Skin of body (tissue), 2 donors: Measurements from ENCODE around the gene EPHA3. TPM values are rescaled to one million over a fixed set of nuclear protein-coding genes. Genes with fewer than 3 reads are reported as not detected.
"Not testable (repeated sequence)": the region's sequence is repeated elsewhere in the genome, so short reads cannot be mapped to it uniquely, and the experiment has no call there.

Experiments
- DNase-seq: peaks from one replicate; lab custom pipeline; 2025; lab: John Stamatoyannopoulos, UW
- total RNA-seq: library from RNA; depleted of rRNA; stranded (reverse); fragments of >200 nt; gene quantifications from one replicate; pipeline ENCODE4 v1.2.3, GENCODE V29; 2014

The EPHA3 gene
- total RNA-seq, 1 donor from 2014 or later, result 11.0 TPM

GRCh38 chr3:89280301-89280700 is 172.9 kb downstream of the EPHA3 start:
- DNase-seq, result no peak

- no peak for DNase-seq
These were observed 173.5 kb downstream of the EPHA3 start for GRCh38 chr3:89280822-89281365.

GRCh38 chr3:89287902-89288508 is 180.6 kb downstream of the EPHA3 start:
- DNase-seq, result no peak

DNA sequence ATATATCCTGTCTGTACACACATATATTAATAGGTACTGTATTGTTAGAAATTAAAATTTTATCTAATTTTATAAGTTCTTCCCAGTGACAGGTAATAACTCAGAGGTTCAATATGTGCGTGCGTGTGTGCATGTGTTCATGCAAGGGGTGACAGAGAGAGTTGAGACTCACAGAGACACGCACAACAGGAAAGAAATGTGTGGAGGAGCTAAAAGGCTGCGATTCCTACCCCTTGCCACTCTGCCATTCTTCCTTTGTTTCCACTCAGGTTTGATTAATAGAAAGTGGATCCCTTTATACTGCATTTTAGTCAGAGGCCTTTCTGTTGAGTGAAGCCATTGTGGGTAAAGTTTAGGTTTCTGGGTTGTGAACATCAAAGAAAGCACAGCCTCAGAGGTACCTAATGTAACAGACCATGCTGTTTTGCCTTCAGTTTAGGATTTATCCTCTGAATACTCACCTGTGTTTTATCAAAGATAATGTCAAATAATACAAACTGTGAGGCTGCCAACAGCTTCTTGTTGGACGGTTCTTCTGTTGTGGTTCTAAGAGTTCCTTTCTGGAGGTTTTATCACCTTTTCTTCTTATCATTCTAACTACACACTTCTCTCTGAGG is 182.3 kb downstream of the EPHA3 start:
- no peak for DNase-seq

GRCh38 chr3:89297199-89297598 is 189.8 kb downstream of the EPHA3 start:
- DNase-seq, result no peak

GRCh38 chr3:89300526-89300925 is 193.1 kb downstream of the EPHA3 start:
- DNase-seq, result no peak

DNA sequence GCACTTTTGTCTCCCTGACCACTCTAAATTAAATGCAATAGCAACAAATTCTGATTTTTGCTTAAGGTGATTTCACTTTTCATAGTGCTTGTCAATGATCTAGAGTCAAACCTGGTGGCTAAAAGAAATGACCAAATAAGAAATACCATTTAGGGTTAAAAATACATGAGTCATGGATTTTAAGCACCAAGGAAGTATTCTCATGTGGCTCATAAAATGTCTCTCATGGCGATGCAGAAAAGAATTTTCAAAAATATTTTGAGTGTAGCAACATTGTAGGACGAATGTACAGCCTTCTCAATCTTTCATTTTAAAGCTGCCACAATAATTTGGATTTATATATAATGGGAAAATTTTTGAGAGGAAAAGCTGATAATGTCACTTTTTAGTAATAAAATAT is 193.6 kb downstream of the EPHA3 start:
- DNase-seq, result no peak

DNA sequence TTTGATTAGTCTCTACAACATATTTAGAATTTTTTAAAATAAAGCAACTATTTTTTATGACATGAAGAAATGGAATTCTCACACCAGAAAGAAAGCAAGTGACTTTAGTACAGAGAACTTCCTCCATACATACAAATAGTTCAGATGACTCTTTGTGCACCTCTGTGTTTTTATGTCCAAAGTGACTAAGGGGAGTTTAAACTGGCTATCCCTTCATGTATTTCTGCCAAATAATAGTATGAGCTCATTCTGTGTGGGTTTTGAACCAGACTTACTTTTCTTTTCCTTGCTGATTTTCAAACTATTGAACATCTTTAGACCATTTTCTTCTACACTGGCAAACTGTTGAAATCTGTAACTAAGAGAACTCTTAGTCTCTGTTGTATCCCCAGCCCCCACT is 196.3 kb downstream of the EPHA3 start:
- no peak for DNase-seq

GRCh38 chr3:89306540-89306939 is 199.1 kb downstream of the EPHA3 start:
- no peak for DNase-seq

- DNase-seq, result no peak
These were observed 204.2 kb downstream of the EPHA3 start for GRCh38 chr3:89311581-89311980.

GRCh38 chr3:89312141-89312540 is 204.7 kb downstream of the EPHA3 start:
- DNase-seq, result no peak

- peak; percentile 56 for DNase-seq
These were observed 207.2 kb downstream of the EPHA3 start for GRCh38 chr3:89314454-89315098.

DNA sequence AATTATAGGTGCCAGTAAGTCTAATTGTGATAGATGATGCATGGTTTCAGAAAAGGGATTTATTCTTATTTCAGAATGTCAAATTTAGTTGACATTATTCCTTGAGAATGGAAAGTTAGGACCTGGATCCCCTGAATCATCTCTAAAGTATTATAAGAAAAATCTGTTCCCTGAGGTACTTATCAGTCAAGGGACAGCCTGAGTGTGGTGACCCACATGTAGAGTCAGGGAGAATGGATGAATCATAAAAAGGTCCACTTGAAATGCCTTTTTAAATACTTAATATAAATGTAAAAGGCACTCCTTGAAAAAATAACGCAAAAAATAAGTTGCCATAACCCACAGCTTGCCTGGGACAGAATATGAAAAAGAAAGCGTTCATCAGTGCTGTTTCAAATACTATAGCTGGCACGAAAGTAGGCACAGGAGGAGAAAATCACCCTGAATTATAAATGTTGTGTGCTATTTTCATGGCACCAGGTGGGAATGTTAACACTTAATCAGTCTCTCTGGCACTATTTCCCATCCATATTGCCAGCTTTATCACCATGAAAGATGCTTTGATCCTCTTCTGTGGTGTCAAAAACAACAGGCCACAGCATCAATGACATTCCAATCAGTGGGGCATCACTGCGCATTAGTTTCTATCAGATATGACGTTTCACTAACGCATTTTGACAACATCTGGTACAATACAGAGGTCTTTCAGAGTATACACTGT is 208.5 kb downstream of the EPHA3 start:
- DNase-seq, result no peak

DNA sequence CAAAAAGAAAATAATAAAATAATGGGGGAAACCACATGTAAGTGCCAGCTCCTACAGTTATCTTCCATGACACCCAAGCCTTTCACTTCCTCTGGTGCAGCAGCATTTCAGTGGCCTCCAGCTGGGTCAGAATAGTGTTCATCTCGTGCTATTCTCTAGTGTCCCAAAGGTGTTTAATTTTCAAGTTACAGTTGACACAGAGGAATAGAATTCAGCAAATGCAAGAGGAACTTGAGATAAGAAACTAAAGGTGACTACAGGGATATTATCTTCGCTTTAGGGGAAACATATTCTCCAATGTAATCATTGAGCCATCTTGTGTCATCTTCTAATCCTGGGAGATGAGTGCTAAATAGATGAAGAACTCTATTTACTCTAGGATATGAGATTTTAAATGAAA is 212.8 kb downstream of the EPHA3 start:
- DNase-seq, result no peak

- no peak for DNase-seq
These were observed 219.6 kb downstream of the EPHA3 start for GRCh38 chr3:89326997-89327396.

DNA sequence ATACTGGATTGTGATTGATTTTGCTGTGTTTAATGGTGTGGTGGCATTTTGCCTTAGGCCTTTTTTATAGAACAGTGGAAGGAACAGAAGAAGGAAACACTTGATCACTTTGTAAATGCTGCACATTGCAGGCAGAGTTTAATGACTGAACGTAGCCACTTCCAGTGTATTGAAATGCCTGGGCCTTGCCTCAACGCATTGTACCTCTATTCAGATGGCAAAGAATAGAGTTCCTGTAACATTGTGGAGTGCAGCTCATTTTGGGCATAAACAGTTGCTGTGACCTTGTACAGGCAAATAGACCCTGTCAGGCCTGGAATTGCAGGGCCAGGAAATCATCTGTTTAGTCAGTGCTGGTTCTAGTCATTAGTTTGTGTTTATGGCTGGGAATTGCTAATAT is 225.0 kb downstream of the EPHA3 start:
- no peak for DNase-seq

GRCh38 chr3:89332793-89333192 is 225.4 kb downstream of the EPHA3 start:
- DNase-seq, result no peak

GRCh38 chr3:89335693-89336092 is 228.3 kb downstream of the EPHA3 start:
- DNase-seq, result no peak

DNA sequence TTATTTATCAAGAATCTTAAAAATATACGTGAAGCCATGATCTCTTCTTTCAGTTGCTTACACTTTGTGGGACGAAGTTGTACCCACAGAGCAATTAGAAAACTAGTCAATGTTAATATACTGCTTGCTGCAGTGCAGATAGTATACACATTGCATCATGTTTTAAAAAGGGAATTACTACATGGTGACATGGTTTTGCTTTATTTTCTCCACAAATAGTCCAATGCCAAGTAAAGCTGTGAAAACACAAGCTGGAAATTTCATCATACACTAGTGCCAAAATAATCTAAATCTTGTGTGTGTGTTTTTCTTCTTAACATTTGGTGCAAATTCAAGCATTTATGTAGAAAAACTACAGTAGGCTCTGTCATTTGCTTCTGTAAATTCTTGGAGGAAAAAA is 233.0 kb downstream of the EPHA3 start:
- DNase-seq, result peak; percentile 43

DNA sequence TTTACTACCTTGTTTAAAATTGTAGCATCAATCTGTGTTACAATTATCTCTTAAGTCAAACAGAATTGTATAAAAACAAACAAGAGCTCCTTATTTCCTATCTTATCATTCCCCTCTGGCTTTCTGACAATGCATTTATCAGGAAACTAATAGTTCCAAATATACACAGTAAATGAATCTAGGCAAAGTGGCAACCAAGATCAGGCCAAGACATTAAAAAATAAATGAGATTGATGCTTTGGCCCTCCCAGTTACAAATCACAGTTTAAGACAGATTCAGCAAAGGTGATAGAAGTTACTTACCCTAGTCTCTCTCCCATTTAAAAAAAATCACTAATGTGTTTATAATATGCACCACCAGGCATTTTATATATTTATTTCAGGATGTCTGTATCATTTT is 236.7 kb downstream of the EPHA3 start:
- no peak for DNase-seq

- DNase-seq, result not testable (repeated sequence)
These were observed 243.5 kb downstream of the EPHA3 start for GRCh38 chr3:89350935-89351334.

DNA sequence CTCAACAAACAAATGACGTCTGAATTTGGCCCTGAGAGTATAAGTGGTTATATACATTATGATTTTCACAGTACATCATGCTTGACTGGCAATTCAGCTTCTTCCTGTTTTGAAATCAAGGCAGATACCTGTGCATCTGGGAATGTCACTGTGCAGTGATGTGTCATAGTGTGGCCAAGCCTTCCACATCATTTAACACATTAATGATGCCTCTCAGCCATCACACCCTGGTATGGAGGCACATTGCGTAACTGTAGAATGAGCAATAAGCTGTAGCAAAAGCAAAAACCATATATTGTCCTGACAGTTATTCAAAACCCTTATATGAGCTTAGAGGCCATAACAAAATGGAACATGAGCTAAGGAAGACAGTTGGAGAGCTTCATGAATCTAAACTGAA is 246.0 kb downstream of the EPHA3 start:
- DNase-seq, result no peak
